DND-41 (cell line): ENCODE measurements around the gene TXLNA.

Experiments
- EZH2 ChIP-seq: IDR thresholded peaks from 3 replicates; pipeline ENCODE4 v1.6.1; 2012; ENCODE audit warnings: borderline replicate concordance, low read depth, mild to moderate bottlenecking, moderate library complexity, low read length, inconsistent platforms; ENCODE audit not compliant: severe bottlenecking
- TF ChIP-seq, protein P1 (sequence below): IDR thresholded peaks from 2 replicates; pipeline ENCODE4 v1.5.1; 2012; ENCODE audit warnings: borderline replicate concordance, low read length, moderate library complexity, mild to moderate bottlenecking; ENCODE audit not compliant: poor library complexity, severe bottlenecking; ENCODE audit errors: extremely low read depth

DNA sequence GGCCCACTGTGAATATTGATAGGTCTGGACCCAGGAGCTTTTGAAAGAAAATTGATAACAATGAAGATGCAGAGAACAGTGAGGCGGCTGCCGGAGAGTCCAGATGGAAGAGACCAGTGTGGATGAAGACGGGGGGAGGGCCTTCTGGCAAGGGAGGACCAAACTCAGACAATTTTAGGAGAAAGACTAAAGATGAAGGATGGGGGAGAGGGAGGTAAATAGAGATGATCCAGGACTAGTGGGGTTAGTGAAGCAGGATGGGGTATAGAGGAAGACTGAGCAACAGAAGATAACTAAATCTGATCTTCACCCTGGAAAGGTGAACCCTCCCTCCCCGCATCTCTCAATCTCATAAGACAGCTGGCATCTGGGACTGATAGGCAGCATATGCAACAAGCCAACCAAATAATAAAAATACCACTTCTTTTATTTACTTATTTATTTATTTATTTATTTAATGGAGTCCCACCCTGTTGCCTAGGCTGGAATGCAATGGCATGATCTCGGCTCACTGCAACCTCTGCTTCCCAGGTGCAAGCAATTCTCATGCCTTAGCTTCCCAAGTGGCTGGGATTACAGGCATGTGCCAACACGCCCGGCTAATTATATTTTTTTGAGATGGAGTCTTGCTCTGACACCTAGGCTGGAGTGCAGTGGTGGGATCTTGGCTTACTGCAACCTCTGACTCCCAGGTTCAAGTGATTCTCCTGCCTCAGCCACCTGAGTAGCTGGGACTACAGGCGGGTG, 53.3 kb downstream of the TXLNA start:
- TF ChIP-seq, protein P1, sequence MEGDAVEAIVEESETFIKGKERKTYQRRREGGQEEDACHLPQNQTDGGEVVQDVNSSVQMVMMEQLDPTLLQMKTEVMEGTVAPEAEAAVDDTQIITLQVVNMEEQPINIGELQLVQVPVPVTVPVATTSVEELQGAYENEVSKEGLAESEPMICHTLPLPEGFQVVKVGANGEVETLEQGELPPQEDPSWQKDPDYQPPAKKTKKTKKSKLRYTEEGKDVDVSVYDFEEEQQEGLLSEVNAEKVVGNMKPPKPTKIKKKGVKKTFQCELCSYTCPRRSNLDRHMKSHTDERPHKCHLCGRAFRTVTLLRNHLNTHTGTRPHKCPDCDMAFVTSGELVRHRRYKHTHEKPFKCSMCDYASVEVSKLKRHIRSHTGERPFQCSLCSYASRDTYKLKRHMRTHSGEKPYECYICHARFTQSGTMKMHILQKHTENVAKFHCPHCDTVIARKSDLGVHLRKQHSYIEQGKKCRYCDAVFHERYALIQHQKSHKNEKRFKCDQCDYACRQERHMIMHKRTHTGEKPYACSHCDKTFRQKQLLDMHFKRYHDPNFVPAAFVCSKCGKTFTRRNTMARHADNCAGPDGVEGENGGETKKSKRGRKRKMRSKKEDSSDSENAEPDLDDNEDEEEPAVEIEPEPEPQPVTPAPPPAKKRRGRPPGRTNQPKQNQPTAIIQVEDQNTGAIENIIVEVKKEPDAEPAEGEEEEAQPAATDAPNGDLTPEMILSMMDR: no peak
- TF ChIP-seq EZH2: no peak
